Spinal cord (tissue), 10 donors: ENCODE results near the gene EPHA10. TPM values are rescaled to one million over a fixed set of nuclear protein-coding genes. Genes with fewer than 3 reads are reported as not detected.

Experiments
- DNase-seq, 6 donors: peaks; one replicate each; pipeline versions ENCODE4 v3.0.0 to v3.0.0-alpha.2; 2013 to 2015; ENCODE audit warnings: low spot score in 6 of 6, low read depth in 4 of 6
- H3K27ac ChIP-seq: one replicate; pipeline ENCODE4 v1.5.1; 2013; ENCODE audit warnings: low read depth, low read length, control low read depth
- H3K27me3 ChIP-seq: one replicate; pipeline ENCODE4 v1.6.1; 2013; ENCODE audit warnings: low read length; ENCODE audit not compliant: control insufficient read depth, insufficient read depth
- H3K36me3 ChIP-seq: one replicate; pipeline ENCODE4 v1.6.1; 2013; ENCODE audit warnings: low read length; ENCODE audit not compliant: control insufficient read depth, insufficient read depth
- H3K4me1 ChIP-seq: one replicate; pipeline ENCODE4 v1.6.1; 2013; ENCODE audit warnings: low read length; ENCODE audit not compliant: control insufficient read depth, insufficient read depth
- H3K4me3 ChIP-seq: one replicate; pipeline ENCODE4 v1.5.1; 2013; ENCODE audit warnings: low read depth, low read length, control low read depth
- H3K9me3 ChIP-seq: one replicate; pipeline ENCODE4 v1.6.1; 2013; ENCODE audit warnings: low read length; ENCODE audit not compliant: control insufficient read depth, insufficient read depth
- WGBS: methylation state at CpG from one replicate; pipeline ENCODE4 v1.1.5; 2013; ENCODE audit warnings: missing lambda C conversion rate; ENCODE audit not compliant: insufficient coverage; 5-methylcytosine and 5-hydroxymethylcytosine counted together
- long read RNA-seq, 4 donors: transcript quantifications; one replicate each; lab custom pipeline, GENCODE V29; 2026
- polyA plus RNA-seq, 2 donors: library from polyadenylated mRNA; unstranded; fragments of 120-200 nt; gene quantifications; one replicate each; pipeline ENCODE4 v1.2.1, GENCODE V29; 2013; ENCODE audit not compliant: insufficient read length in 2 of 2
- total RNA-seq, 2 donors: library from RNA; depleted of rRNA in 1 of 2; stranded (reverse); fragments of 120-200 nt in 1 of 2; fragments of >200 nt in 1 of 2; gene quantifications; one replicate each; pipeline versions ENCODE4 v1.2.3 to v1.2.4, GENCODE V29; 2013 to 2014
- donor health status: healthy.

Gene EPHA10
- 1 to 10 TPM; 4.8 to 9.6 TPM for total RNA-seq
- 10 to 100 TPM; 12.6 to 21.9 TPM for polyA plus RNA-seq
- long read RNA-seq, donor 1, partial matches to known transcripts: 0 of 3 reads
- long read RNA-seq, donor 1, other reads (novel, unspliced or antisense): 0 of 3 reads
- long read RNA-seq, donor 2, partial matches to known transcripts: 11 of 11 reads
- long read RNA-seq, donor 2, other reads (novel, unspliced or antisense): 0 of 11 reads
- long read RNA-seq, donor 3: 0 reads
- long read RNA-seq, donor 4: 0 reads

GRCh38 chr1:37764888-37765441, at the start of gene EPHA10:
Gene EPHA10 (minus strand): TSS chr1:37765120. CDS start chr1:37765066, 54 bp downstream.
- peak within 1 kb of the TSS; percentile 40 for H3K4me3 ChIP-seq
- WGBS: under 1% methylated on average over 31 of the region's 33 CpGs
- H3K27me3 ChIP-seq: peaks cover 76% of the 10 kb centered on the region
- H3K9me3 ChIP-seq: no peaks in the 10 kb centered on the region
- peaks cover 33% of the 10 kb centered on the region for H3K4me1 ChIP-seq
- peak; percentile 68 to 98 (median 84) for DNase-seq
- H3K27ac ChIP-seq: no peak within 1 kb of the TSS
- peaks cover 10% of the 10 kb centered on the region for H3K36me3 ChIP-seq

- DNase-seq: no peak
- Histone ChIP-seq H3K4me1 (peaks cover 9% of the 10 kb centered on the region), H3K27me3 (no peaks in the 10 kb centered on the region), H3K9me3 (no peaks in the 10 kb centered on the region), H3K27ac (no peak overlapping the region), H3K36me3 (peaks cover 32% of the 10 kb centered on the region), H3K4me3 (no peak overlapping the region)
- 96% methylated on average over 7 of the region's 7 CpGs for WGBS
Measured at GRCh38 chr1:37814252-37814651, 49.3 kb upstream of the EPHA10 start.

GRCh38 chr1:37813529-37814145, 48.7 kb upstream of the EPHA10 start:
- no peak for DNase-seq
- H3K4me1 ChIP-seq: peaks cover 15% of the 10 kb centered on the region

GRCh38 chr1:37811027-37811655, 46.2 kb upstream of the EPHA10 start:
- peak in 3 of 6 donors; percentile 32 to 91 (median 86) for DNase-seq
- no peak overlapping the region for H3K4me3 ChIP-seq
- peaks cover 24% of the 10 kb centered on the region for H3K36me3 ChIP-seq
- no peaks in the 10 kb centered on the region for H3K9me3 ChIP-seq
- H3K4me1 ChIP-seq: peaks cover 23% of the 10 kb centered on the region
- no peak overlapping the region for H3K27ac ChIP-seq
- 3% methylated on average over 5 of the region's 7 CpGs for WGBS
- no peaks in the 10 kb centered on the region for H3K27me3 ChIP-seq

More at GRCh38 chr1:37813529-37814145, 48.7 kb upstream of the EPHA10 start:
- Histone ChIP-seq H3K27me3 (no peaks in the 10 kb centered on the region), H3K27ac (no peak overlapping the region), H3K36me3 (peaks cover 28% of the 10 kb centered on the region), H3K4me3 (no peak overlapping the region), H3K9me3 (no peaks in the 10 kb centered on the region)
- 80% methylated on average over 1 of the region's 2 CpGs for WGBS

- Histone ChIP-seq H3K4me3 (no peak overlapping the region), H3K27ac (no peak overlapping the region), H3K9me3 (no peaks in the 10 kb centered on the region), H3K36me3 (peaks cover 19% of the 10 kb centered on the region), H3K4me1 (peaks cover 23% of the 10 kb centered on the region), H3K27me3 (no peaks in the 10 kb centered on the region)
- no CpG with 5 or more reads among the region's 2 CpGs for WGBS
- no peak for DNase-seq
Measured at GRCh38 chr1:37809942-37810341, 45.0 kb upstream of the EPHA10 start.

GRCh38 chr1:37808369-37809319, 43.7 kb upstream of the EPHA10 start:
- WGBS: under 1% methylated on average over 48 of the region's 54 CpGs
- peak overlapping the region; percentile 61 for H3K4me3 ChIP-seq
- peak in 5 of 6 donors; percentile 50 to 95 (median 83) for DNase-seq
- peaks cover 24% of the 10 kb centered on the region for H3K36me3 ChIP-seq
- H3K4me1 ChIP-seq: peaks cover 23% of the 10 kb centered on the region
- H3K9me3 ChIP-seq: no peaks in the 10 kb centered on the region
- H3K27ac ChIP-seq: peak overlapping the region; percentile 95
- H3K27me3 ChIP-seq: no peaks in the 10 kb centered on the region

GRCh38 chr1:37807555-37808368, 42.8 kb upstream of the EPHA10 start, which contains the start of the genes C1orf122 and YRDC:
Gene C1orf122 (plus strand): TSS chr1:37807790. CDS start chr1:37808405, 615 bp downstream.
Gene YRDC (minus strand): TSS chr1:37808208. CDS start chr1:37808180, 28 bp downstream.
- Histone ChIP-seq H3K36me3 (peaks cover 29% of the 10 kb centered on the region), H3K4me3 (peak within 1 kb of the TSS; percentile 70), H3K27me3 (no peaks in the 10 kb centered on the region), H3K27ac (peak within 1 kb of the TSS; percentile 95), H3K9me3 (no peaks in the 10 kb centered on the region), H3K4me1 (peaks cover 23% of the 10 kb centered on the region)
- WGBS: under 1% methylated on average over 89 of the region's 95 CpGs
- DNase-seq: peak; percentile 74 to 98 (median 92)

GRCh38 chr1:37807220-37807554, 42.3 kb upstream of the EPHA10 start:
- Histone ChIP-seq H3K36me3 (peaks cover 34% of the 10 kb centered on the region), H3K4me3 (peak overlapping the region; percentile 70), H3K4me1 (peaks cover 23% of the 10 kb centered on the region), H3K9me3 (no peaks in the 10 kb centered on the region), H3K27ac (no peak overlapping the region), H3K27me3 (no peaks in the 10 kb centered on the region)
- DNase-seq: no peak
- WGBS: 18% methylated on average over 8 of the region's 9 CpGs
